Measurements from ENCODE around the gene BSND. TPM values are rescaled to one million over a fixed set of nuclear protein-coding genes. Genes with fewer than 3 reads are reported as not detected.

BSND gene
- total RNA-seq, 1 experiment from 2014 or later, result not detected

DNA sequence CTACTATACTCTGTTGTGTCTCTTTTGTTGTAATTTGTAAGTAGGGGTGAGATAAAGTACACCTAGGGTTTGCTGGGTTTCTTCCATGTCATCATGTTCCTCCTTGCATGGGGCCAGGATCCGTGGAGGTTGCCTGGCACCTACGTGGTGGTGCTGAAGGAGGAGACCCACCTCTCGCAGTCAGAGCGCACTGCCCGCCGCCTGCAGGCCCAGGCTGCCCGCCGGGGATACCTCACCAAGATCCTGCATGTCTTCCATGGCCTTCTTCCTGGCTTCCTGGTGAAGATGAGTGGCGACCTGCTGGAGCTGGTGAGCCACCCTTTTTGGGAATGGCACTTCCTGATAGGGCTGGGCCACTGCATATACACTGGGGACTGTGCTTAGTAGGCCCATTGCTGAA lies 45.0 kb downstream of the BSND start:
- H3F3A ChIP-seq (ENCODE audit: low read length, unreplicated experiment), result no peaks in the 10 kb centered on the region
- TF ChIP-seq EZH2 (IDR thresholded peaks at IDR 0.05; ENCODE audit: low read length, unreplicated experiment) (no peak), EZH2phosphoT487 (IDR thresholded peaks at IDR 0.05; ENCODE audit: borderline replicate concordance, low read length) (no peak)
- TF ChIP-seq, protein P1, sequence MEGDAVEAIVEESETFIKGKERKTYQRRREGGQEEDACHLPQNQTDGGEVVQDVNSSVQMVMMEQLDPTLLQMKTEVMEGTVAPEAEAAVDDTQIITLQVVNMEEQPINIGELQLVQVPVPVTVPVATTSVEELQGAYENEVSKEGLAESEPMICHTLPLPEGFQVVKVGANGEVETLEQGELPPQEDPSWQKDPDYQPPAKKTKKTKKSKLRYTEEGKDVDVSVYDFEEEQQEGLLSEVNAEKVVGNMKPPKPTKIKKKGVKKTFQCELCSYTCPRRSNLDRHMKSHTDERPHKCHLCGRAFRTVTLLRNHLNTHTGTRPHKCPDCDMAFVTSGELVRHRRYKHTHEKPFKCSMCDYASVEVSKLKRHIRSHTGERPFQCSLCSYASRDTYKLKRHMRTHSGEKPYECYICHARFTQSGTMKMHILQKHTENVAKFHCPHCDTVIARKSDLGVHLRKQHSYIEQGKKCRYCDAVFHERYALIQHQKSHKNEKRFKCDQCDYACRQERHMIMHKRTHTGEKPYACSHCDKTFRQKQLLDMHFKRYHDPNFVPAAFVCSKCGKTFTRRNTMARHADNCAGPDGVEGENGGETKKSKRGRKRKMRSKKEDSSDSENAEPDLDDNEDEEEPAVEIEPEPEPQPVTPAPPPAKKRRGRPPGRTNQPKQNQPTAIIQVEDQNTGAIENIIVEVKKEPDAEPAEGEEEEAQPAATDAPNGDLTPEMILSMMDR (conservative IDR thresholded peaks at IDR 0.05; ENCODE audit: low read depth, low read length), result no peak
- ChIA-PET POLR2A (ENCODE audit: unreplicated experiment) (no interaction called here), CTCF (no interaction called here)
- H3K36me3 ChIP-seq (ENCODE audit: low read depth, low read length), result no peaks in the 10 kb centered on the region
- H3K4me3 ChIP-seq (ENCODE audit: low read length), result no peak overlapping the region
- no peaks in the 10 kb centered on the region for H3K79me2 ChIP-seq (ENCODE audit: low read length)
- H3K9me3 ChIP-seq (ENCODE audit: low read length), result no peaks in the 10 kb centered on the region
- intact Hi-C loops (cut with micrococcal nuclease), result no loop called here
- H3K27me3 ChIP-seq (ENCODE audit: low read length), result peaks cover 8% of the 10 kb centered on the region
- H4K20me1 ChIP-seq (ENCODE audit: low read length), result no peaks in the 10 kb centered on the region
- H3K4me1 ChIP-seq (ENCODE audit: insufficient read depth, low read length), result peaks cover 11% of the 10 kb centered on the region; the same call in 1 of the 2 replicates
- H3K9ac ChIP-seq (ENCODE audit: low read length), result no peak overlapping the region
- no peaks in the 10 kb centered on the region for H3K9me2 ChIP-seq (replicated peaks; ENCODE audit: low read length)
- H3K27ac ChIP-seq (ENCODE audit: low read length), result no peak overlapping the region
- H3K4me2 ChIP-seq (ENCODE audit: low read length), result no peak overlapping the region
- BruUV-seq (replicated peaks), result no TSS peak
- H2AFZ ChIP-seq (ENCODE audit: low read length), result no peak overlapping the region
- DNase-seq (no peak), ATAC-seq (no peak)

DNA sequence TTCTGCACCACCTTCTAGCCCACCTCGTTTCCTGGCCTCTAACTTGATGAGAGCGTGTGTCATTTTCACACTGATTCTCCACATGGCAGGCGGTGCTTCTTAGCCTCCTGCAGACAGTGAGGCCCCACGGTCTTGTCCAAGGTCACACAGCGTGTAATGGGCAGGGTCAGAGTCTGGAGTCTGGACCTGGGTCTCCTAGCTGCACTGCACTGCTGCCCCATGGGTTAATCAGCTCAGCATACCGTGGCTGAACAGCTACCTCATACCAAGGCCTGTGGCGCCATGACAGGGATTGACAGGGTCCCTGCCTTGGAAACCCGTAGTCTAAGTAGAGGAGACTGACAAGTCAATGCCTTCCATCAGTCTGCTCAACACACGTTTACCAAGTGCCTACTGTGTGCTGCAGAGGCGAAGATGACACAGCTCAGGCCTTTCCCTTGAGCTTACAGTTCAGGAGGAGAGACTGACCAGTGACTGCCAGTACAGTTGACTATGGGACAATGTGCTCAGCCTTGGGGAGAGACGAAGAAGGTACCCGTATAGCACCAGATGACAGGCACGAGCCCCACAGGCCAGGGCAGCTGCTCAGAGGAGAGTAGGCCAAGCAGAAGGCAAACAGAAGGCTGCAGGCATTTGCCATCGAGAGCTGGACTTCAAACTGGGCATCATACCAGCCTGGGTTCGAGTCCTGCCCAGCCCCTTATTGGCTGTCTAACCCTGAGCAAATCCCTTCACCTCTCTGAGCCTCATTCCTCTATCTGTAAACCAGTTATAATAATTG lies 46.1 kb downstream of the BSND start:
- Histone ChIP-seq H3K9me2 (replicated peaks; ENCODE audit: low read length) (no peaks in the 10 kb centered on the region), H3K36me3 (ENCODE audit: low read depth, low read length) (no peaks in the 10 kb centered on the region), H3K27me3 (ENCODE audit: low read length) (peaks cover 6% of the 10 kb centered on the region), H3K4me3 (ENCODE audit: low read length) (no peak overlapping the region), H3K79me2 (ENCODE audit: low read length) (no peaks in the 10 kb centered on the region), H3K4me2 (ENCODE audit: low read length) (no peak overlapping the region), H2AFZ (ENCODE audit: low read length) (no peak overlapping the region), H3K9me3 (ENCODE audit: low read length) (no peaks in the 10 kb centered on the region), H4K20me1 (ENCODE audit: low read length) (no peaks in the 10 kb centered on the region), H3K27ac (ENCODE audit: low read length) (no peak overlapping the region), H3K4me1 (ENCODE audit: insufficient read depth, low read length) (peaks cover 5% of the 10 kb centered on the region; the same call in 1 of the 2 replicates), H3F3A (ENCODE audit: low read length, unreplicated experiment) (no peaks in the 10 kb centered on the region), H3K9ac (ENCODE audit: low read length) (no peak overlapping the region)
- CTCF ChIA-PET, result no interaction called here
- DNase-seq, result no peak
- intact Hi-C loops (cut with micrococcal nuclease), result no loop called here
- POLR2A ChIA-PET (ENCODE audit: unreplicated experiment), result no interaction called here
- TF ChIP-seq, protein P1 (conservative IDR thresholded peaks at IDR 0.05; ENCODE audit: low read depth, low read length), result no peak
- TF ChIP-seq EZH2 (IDR thresholded peaks at IDR 0.05; ENCODE audit: low read length, unreplicated experiment) (no peak), EZH2phosphoT487 (IDR thresholded peaks at IDR 0.05; ENCODE audit: borderline replicate concordance, low read length) (no peak)
- ATAC-seq, result no peak
- no TSS peak for BruUV-seq (replicated peaks)

DNA sequence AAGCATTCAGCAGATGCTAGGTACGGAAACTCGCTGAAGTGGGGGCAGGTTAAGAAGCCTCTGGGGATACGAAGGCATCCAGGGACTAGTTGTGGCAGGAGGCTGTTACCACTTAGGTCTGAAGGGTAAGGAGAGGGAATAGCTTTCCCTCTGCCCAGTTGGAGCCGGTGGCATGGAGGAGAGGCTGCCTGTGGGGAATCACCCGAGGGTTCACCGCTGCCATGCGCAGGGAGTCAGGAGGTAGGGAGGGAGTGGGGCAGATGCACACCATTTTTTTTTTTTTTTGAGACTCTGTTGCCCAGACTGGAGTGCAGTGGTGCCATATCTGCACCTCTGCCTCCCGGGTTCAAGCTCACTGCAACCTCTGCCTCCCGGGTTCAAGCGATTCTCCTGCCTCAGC lies 46.7 kb downstream of the BSND start:
- Histone ChIP-seq H4K20me1 (ENCODE audit: low read length) (no peaks in the 10 kb centered on the region), H2AFZ (ENCODE audit: low read length) (no peak overlapping the region), H3K4me3 (ENCODE audit: low read length) (no peak overlapping the region), H3F3A (ENCODE audit: low read length, unreplicated experiment) (no peaks in the 10 kb centered on the region), H3K27ac (ENCODE audit: low read length) (no peak overlapping the region), H3K4me2 (ENCODE audit: low read length) (no peak overlapping the region), H3K79me2 (ENCODE audit: low read length) (no peaks in the 10 kb centered on the region), H3K9me3 (ENCODE audit: low read length) (no peaks in the 10 kb centered on the region), H3K9ac (ENCODE audit: low read length) (no peak overlapping the region), H3K36me3 (ENCODE audit: low read depth, low read length) (no peaks in the 10 kb centered on the region), H3K9me2 (replicated peaks; ENCODE audit: low read length) (no peaks in the 10 kb centered on the region), H3K27me3 (ENCODE audit: low read length) (no peaks in the 10 kb centered on the region), H3K4me1 (ENCODE audit: insufficient read depth, low read length) (no peaks in the 10 kb centered on the region)
- ATAC-seq, result no peak
- intact Hi-C loops (cut with micrococcal nuclease), result no loop called here
- TF ChIP-seq, protein P1 (conservative IDR thresholded peaks at IDR 0.05; ENCODE audit: low read depth, low read length), result no peak
- TF ChIP-seq EZH2phosphoT487 (IDR thresholded peaks at IDR 0.05; ENCODE audit: borderline replicate concordance, low read length) (no peak), EZH2 (IDR thresholded peaks at IDR 0.05; ENCODE audit: low read length, unreplicated experiment) (no peak)
- no TSS peak for BruUV-seq (replicated peaks)
- ChIA-PET CTCF (no interaction called here), POLR2A (ENCODE audit: unreplicated experiment) (no interaction called here)
- DNase-seq, result no peak

All from PC-3 (cell line).